ENCODE results near the gene PEPD. TPM values are rescaled to one million over a fixed set of nuclear protein-coding genes. Genes with fewer than 3 reads are reported as not detected.

The PEPD gene
- total RNA-seq, 1 experiment from 2014 or later: 116 TPM

DNA sequence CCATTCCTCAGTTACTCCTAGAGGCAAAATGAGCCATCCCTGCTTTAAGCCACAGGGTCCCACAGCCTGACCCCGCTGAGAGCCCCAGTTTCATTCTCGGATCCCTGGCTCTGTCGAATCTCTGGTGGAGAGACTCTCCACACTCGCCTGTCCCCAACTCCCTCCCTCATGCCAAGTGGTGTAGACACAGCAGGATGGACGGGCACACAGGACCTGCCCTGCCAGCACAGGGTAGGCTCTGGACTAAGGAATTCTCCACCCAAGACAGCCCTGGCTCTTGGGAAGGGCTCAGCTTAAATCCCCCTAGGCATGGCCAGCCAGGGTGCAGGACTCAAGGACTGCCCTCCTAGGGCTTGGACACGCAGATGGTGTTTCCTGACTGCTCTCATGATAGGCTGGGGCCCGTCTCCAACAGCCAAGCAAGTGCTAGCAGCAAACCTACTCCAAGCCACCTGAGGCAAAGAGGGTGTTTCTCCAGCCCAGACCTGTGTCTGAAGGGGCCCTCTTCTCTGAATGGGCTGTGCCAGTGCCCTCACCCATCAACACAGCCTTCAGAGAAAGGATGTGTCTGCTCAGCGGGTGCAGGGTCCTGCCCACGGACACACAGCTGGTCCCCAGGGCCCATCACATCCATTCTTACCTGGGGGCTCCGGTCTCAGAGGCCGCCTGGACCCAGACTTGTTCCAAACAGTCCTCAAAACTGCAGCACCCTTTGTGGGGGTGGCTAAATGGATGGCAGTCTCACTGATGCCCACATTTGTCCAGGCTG, 65.3 kb downstream of the PEPD start:
- no peaks in the 10 kb centered on the region for H3K9me3 Mint-ChIP-seq (ENCODE audit: unreplicated experiment)

GRCh38 chr19:33453265-33453664, 68.3 kb downstream of the PEPD start:
- intact Hi-C loops (cut with micrococcal nuclease; ENCODE audit: unreplicated experiment): no loop called here
- no peak overlapping the region for H3K27ac Mint-ChIP-seq (ENCODE audit: unreplicated experiment)
- ChIA-PET CTCF (no interaction called here), POLR2A (no interaction called here)
- H3K9me3 ChIP-seq: no peaks in the 10 kb centered on the region
- no peaks in the 10 kb centered on the region for H3K27me3 ChIP-seq (replicated peaks; ENCODE audit: control insufficient read depth, insufficient read depth, low read length)
- DNase-seq: no peak
- no peaks in the 10 kb centered on the region for H3K4me1 ChIP-seq
- TF ChIP-seq, protein P1, sequence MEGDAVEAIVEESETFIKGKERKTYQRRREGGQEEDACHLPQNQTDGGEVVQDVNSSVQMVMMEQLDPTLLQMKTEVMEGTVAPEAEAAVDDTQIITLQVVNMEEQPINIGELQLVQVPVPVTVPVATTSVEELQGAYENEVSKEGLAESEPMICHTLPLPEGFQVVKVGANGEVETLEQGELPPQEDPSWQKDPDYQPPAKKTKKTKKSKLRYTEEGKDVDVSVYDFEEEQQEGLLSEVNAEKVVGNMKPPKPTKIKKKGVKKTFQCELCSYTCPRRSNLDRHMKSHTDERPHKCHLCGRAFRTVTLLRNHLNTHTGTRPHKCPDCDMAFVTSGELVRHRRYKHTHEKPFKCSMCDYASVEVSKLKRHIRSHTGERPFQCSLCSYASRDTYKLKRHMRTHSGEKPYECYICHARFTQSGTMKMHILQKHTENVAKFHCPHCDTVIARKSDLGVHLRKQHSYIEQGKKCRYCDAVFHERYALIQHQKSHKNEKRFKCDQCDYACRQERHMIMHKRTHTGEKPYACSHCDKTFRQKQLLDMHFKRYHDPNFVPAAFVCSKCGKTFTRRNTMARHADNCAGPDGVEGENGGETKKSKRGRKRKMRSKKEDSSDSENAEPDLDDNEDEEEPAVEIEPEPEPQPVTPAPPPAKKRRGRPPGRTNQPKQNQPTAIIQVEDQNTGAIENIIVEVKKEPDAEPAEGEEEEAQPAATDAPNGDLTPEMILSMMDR (IDR thresholded peaks at IDR 0.05; ENCODE audit: insufficient read depth in 1 of 2, low read depth in 1 of 2, low read length in 1 of 2, severe bottlenecking in 1 of 2, unreplicated experiment in 1 of 2): no peak
- H3K27me3 Mint-ChIP-seq (ENCODE audit: insufficient read depth, unreplicated experiment): no peaks in the 10 kb centered on the region
- H3K4me1 Mint-ChIP-seq (ENCODE audit: low read depth, unreplicated experiment): no peaks in the 10 kb centered on the region
- H3K36me3 ChIP-seq (ENCODE audit: control insufficient read depth, insufficient read depth, low read length): peaks cover 6% of the 10 kb centered on the region
- H3K9me3 Mint-ChIP-seq (ENCODE audit: unreplicated experiment): no peaks in the 10 kb centered on the region
- no peak overlapping the region for H3K4me3 ChIP-seq (ENCODE audit: low read depth, low read length)
- no peaks in the 10 kb centered on the region for H3K36me3 Mint-ChIP-seq (ENCODE audit: insufficient read depth, unreplicated experiment)
- H3K4me3 Mint-ChIP-seq (ENCODE audit: unreplicated experiment): no peak overlapping the region
- no TSS peak for BruUV-seq (replicated peaks)

More for the DNA sequence above, 65.3 kb downstream of the PEPD start:
- Mint-ChIP-seq H3K27me3 (ENCODE audit: insufficient read depth, unreplicated experiment) (no peaks in the 10 kb centered on the region), H3K4me1 (ENCODE audit: low read depth, unreplicated experiment) (no peaks in the 10 kb centered on the region), H3K27ac (ENCODE audit: unreplicated experiment) (no peak overlapping the region), H3K36me3 (ENCODE audit: insufficient read depth, unreplicated experiment) (peaks cover 7% of the 10 kb centered on the region), H3K4me3 (ENCODE audit: unreplicated experiment) (no peak overlapping the region)
- peak in 1 of 2 experiments; percentile 22 for DNase-seq
- TF ChIP-seq, protein P1 (IDR thresholded peaks at IDR 0.05; ENCODE audit: insufficient read depth in 1 of 2, low read depth in 1 of 2, low read length in 1 of 2, severe bottlenecking in 1 of 2, unreplicated experiment in 1 of 2): no peak
- Histone ChIP-seq H3K4me3 (ENCODE audit: low read depth, low read length) (no peak overlapping the region), H3K4me1 (no peaks in the 10 kb centered on the region), H3K9me3 (no peaks in the 10 kb centered on the region), H3K36me3 (ENCODE audit: control insufficient read depth, insufficient read depth, low read length) (peaks cover 6% of the 10 kb centered on the region), H3K27me3 (replicated peaks; ENCODE audit: control insufficient read depth, insufficient read depth, low read length) (no peaks in the 10 kb centered on the region)
- intact Hi-C loops (cut with micrococcal nuclease; ENCODE audit: unreplicated experiment): no loop called here
- CTCF ChIA-PET: no interaction called here
- POLR2A ChIA-PET: no interaction called here
- BruUV-seq (replicated peaks): no TSS peak

DNA sequence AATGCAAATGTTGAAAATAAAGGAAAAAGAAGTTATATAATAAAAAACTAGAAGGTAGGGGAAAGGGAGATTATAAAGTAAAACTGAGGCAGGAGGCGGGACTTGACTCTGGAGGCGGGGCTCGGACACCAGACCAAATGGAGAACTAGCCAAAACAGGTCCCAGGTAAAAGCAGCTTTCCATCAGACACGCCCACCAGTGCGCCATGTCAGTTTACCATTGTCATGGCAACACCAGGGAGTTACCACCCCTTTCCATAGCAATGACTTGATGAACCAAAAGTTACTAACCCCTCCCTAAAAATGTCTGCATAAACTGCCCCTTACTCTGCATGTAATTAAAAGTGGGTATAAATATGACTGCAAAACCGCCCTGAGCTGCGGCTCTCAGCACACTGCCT, 70.9 kb downstream of the PEPD start:
- DNase-seq: no peak
- ChIA-PET POLR2A (no interaction called here), CTCF (no interaction called here)
- TF ChIP-seq, protein P1 (IDR thresholded peaks at IDR 0.05; ENCODE audit: insufficient read depth in 1 of 2, low read depth in 1 of 2, low read length in 1 of 2, severe bottlenecking in 1 of 2, unreplicated experiment in 1 of 2): no peak
- no peaks in the 10 kb centered on the region for H3K4me1 ChIP-seq
- H3K9me3 ChIP-seq: no peaks in the 10 kb centered on the region
- Mint-ChIP-seq H3K36me3 (ENCODE audit: insufficient read depth, unreplicated experiment) (no peaks in the 10 kb centered on the region), H3K4me1 (ENCODE audit: low read depth, unreplicated experiment) (no peaks in the 10 kb centered on the region), H3K27ac (ENCODE audit: unreplicated experiment) (no peak overlapping the region), H3K9me3 (ENCODE audit: unreplicated experiment) (no peaks in the 10 kb centered on the region), H3K27me3 (ENCODE audit: insufficient read depth, unreplicated experiment) (no peaks in the 10 kb centered on the region), H3K4me3 (ENCODE audit: unreplicated experiment) (no peak overlapping the region)
- BruUV-seq (replicated peaks): no TSS peak
- H3K4me3 ChIP-seq (ENCODE audit: low read depth, low read length): no peak overlapping the region
- no peaks in the 10 kb centered on the region for H3K27me3 ChIP-seq (replicated peaks; ENCODE audit: control insufficient read depth, insufficient read depth, low read length)
- intact Hi-C loops (cut with micrococcal nuclease; ENCODE audit: unreplicated experiment): no loop called here
- H3K36me3 ChIP-seq (ENCODE audit: control insufficient read depth, insufficient read depth, low read length): no peaks in the 10 kb centered on the region
